Peyer's patch (tissue), 4 donors: ENCODE data around the gene ZSCAN30. TPM values are rescaled to one million over a fixed set of nuclear protein-coding genes. Genes with fewer than 3 reads are reported as not detected.

Experiments used
- DNase-seq, 3 donors: peaks; one replicate each; pipeline ENCODE4 v3.0.0-alpha.2; 2017 to 2019
- H3K27ac ChIP-seq, 4 donors: fragments of 200-600 bp; sonication (generic); one replicate each; pipeline ENCODE4 v1.5.1; 2016 to 2019
- H3K27me3 ChIP-seq, 2 donors: fragments of 200-600 bp; sonication (generic); one replicate each; pipeline ENCODE4 v1.5.1; 2019
- H3K36me3 ChIP-seq, 3 donors: fragments of 200-600 bp; sonication (generic); one replicate each; pipeline ENCODE4 v1.5.1; 2016 to 2019
- H3K4me1 ChIP-seq, 4 donors: fragments of 200-600 bp; sonication (generic); one replicate each; pipeline ENCODE4 v1.5.1; 2016 to 2019
- H3K4me3 ChIP-seq, 4 donors: fragments of 200-600 bp; sonication (generic); 1 replicate in 3 of 4; 2 replicates in 1 of 4; pipeline ENCODE4 v1.5.1; 2016 to 2019; ENCODE audit warnings: mild to moderate bottlenecking in 1 of 4
- H3K9me3 ChIP-seq, 4 donors: fragments of 200-600 bp; sonication (generic); one replicate each; pipeline ENCODE4 v1.5.1; 2016 to 2019; ENCODE audit warnings: mild to moderate bottlenecking in 1 of 4
- CTCF ChIP-seq, 6 experiments: fragments of 450-650 bp in 4 of 6; fragments of 200-600 bp in 2 of 6; sonication (generic) in 1 of 6; IDR thresholded peaks; one replicate each; pipeline ENCODE4 v1.5.1; 2017 to 2019; ENCODE audit warnings: antibody characterized with exemption in 6 of 6, mild to moderate bottlenecking in 3 of 6, moderate library complexity in 1 of 6
- POLR2A ChIP-seq, 2 donors: fragments of 450-650 bp; IDR thresholded peaks; one replicate each; pipeline ENCODE4 v1.5.1; 2017; ENCODE audit warnings: antibody characterized with exemption in 2 of 2, mild to moderate bottlenecking in 2 of 2, moderate library complexity in 2 of 2
- total RNA-seq, 4 donors: library from RNA; depleted of rRNA; stranded (reverse); fragments of >200 nt; gene quantifications; one replicate each; pipeline ENCODE4 v1.1.0, GENCODE V29; 2016

Gene ZSCAN30
- total RNA-seq, 4 donors from 2014 or later, result 20.3 to 51.2 (median 26.8) TPM

DNA sequence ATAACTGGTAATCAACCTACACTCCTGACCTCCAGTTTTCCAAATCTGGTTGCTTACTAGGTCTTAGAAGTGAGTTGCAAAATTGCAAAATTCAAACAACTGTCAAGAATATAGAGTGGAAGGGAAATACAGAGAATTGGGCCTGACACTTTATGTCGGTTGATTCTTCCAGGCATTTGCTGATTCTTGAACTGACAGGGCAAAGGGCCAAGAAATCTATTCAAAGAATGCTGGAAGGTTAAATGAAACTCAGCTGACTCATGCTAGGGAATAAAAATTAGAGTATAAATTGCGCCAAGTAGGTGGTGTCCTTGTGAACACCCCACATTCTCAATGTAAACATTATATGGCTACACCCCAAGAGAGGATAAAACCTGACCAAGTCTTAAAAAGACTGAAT is 21.5 kb upstream of the ZSCAN30 start:
- H3K9me3 ChIP-seq, result peaks cover 0 to 45% (median 14%) of the 10 kb centered on the region in 4 donors
- H3K4me1 ChIP-seq, result no peaks in the 10 kb centered on the region
- TF ChIP-seq POLR2A (IDR thresholded peaks at IDR 0.05) (no peak), CTCF (IDR thresholded peaks at IDR 0.05) (no peak)
- H3K27ac ChIP-seq, result no peak overlapping the region
- H3K4me3 ChIP-seq, result no peak overlapping the region
- DNase-seq, result no peak
- no peaks in the 10 kb centered on the region for H3K27me3 ChIP-seq
- H3K36me3 ChIP-seq, result peaks cover 0 to 14% (median 0%) of the 10 kb centered on the region in 3 donors

- Histone ChIP-seq H3K4me3 (no peak overlapping the region), H3K27me3 (no peaks in the 10 kb centered on the region), H3K36me3 (peaks cover 0 to 52% (median 0%) of the 10 kb centered on the region in 3 donors), H3K27ac (no peak overlapping the region), H3K4me1 (no peaks in the 10 kb centered on the region), H3K9me3 (peaks cover 0 to 82% (median 27%) of the 10 kb centered on the region in 4 donors)
- no peak for DNase-seq
- no peak for TF ChIP-seq CTCF (IDR thresholded peaks at IDR 0.05)
- no peak for TF ChIP-seq POLR2A (IDR thresholded peaks at IDR 0.05)
Observed at GRCh38 chr18:35306588-35307250, 16.7 kb upstream of the ZSCAN30 start.

GRCh38 chr18:35303610-35304009 is 13.6 kb upstream of the ZSCAN30 start:
- Histone ChIP-seq H3K4me3 (no peak overlapping the region), H3K9me3 (peaks cover 0 to 75% (median 25%) of the 10 kb centered on the region in 4 donors), H3K36me3 (peaks cover 0 to 67% (median 0%) of the 10 kb centered on the region in 3 donors), H3K27ac (no peak overlapping the region), H3K27me3 (no peaks in the 10 kb centered on the region), H3K4me1 (no peaks in the 10 kb centered on the region)
- DNase-seq, result no peak
- TF ChIP-seq CTCF (IDR thresholded peaks at IDR 0.05) (no peak), POLR2A (IDR thresholded peaks at IDR 0.05) (no peak)

GRCh38 chr18:35296060-35296459 is 6.0 kb upstream of the ZSCAN30 start:
- Histone ChIP-seq H3K27me3 (no peaks in the 10 kb centered on the region), H3K4me1 (peaks cover 0 to 12% (median 0%) of the 10 kb centered on the region in 4 donors), H3K4me3 (no peak overlapping the region), H3K36me3 (peaks cover 0 to 21% (median 0%) of the 10 kb centered on the region in 3 donors), H3K9me3 (peaks cover 0 to 9% (median 0%) of the 10 kb centered on the region in 4 donors), H3K27ac (no peak overlapping the region)
- DNase-seq, result no peak
- no peak for TF ChIP-seq POLR2A (IDR thresholded peaks at IDR 0.05)
- no peak for TF ChIP-seq CTCF (IDR thresholded peaks at IDR 0.05)

DNA sequence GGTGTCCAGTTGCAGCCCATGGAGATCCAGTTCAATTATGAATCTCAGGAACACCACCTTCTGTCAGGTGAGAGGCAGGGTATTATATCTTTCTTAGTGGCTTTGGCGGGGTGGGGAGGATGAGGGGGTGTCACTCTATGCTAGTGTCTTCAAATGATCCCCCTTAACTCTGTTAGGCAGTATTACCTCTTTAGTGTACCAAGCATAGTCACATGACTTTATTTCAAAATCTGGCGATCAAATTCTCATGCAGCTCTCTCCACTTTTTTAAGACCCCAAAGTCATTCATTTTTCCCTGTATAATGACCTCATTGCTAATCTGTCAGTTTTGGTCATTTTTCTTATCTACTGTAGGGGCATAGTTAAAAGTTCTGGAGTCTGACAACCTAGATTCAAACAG is 1.1 kb upstream of the ZSCAN30 start:
- Histone ChIP-seq H3K27ac (no peak overlapping the region), H3K9me3 (no peaks in the 10 kb centered on the region), H3K36me3 (no peaks in the 10 kb centered on the region), H3K27me3 (no peaks in the 10 kb centered on the region), H3K4me3 (peak overlapping the region; percentile 66 to 77 (median 70)), H3K4me1 (peaks cover 0 to 18% (median 3%) of the 10 kb centered on the region in 4 donors)
- DNase-seq, result no peak
- no peak for TF ChIP-seq CTCF (IDR thresholded peaks at IDR 0.05)
